Progenitor cell of endocrine pancreas (in vitro differentiated cells): ENCODE data around the gene DIPK2A. TPM values are rescaled to one million over a fixed set of nuclear protein-coding genes. Genes with fewer than 3 reads are reported as not detected.

Experiments used
- DNase-seq: peaks from one replicate; pipeline ENCODE4 v3.0.0; 2021; ENCODE audit warnings: low spot score; ENCODE audit not compliant: unreplicated experiment
- H3K27ac Mint-ChIP-seq: 2 replicates; pipeline ENCODE4 v1.8.0; 2021; ENCODE audit warnings: mild to moderate bottlenecking, moderate library complexity, mixed read lengths
- H3K27me3 Mint-ChIP-seq: 2 replicates; pipeline ENCODE4 v1.8.0; 2021; ENCODE audit warnings: mixed read lengths
- H3K36me3 Mint-ChIP-seq: 2 replicates; pipeline ENCODE4 v1.8.0; 2022; ENCODE audit warnings: mixed read lengths; ENCODE audit not compliant: insufficient read depth
- H3K4me1 Mint-ChIP-seq: 2 replicates; pipeline ENCODE4 v1.8.0; 2021; ENCODE audit warnings: low read depth, mixed read lengths
- H3K4me3 Mint-ChIP-seq: 2 replicates; pipeline ENCODE4 v1.8.0; 2021; ENCODE audit warnings: low read depth, mild to moderate bottlenecking, moderate library complexity, mixed read lengths
- H3K9me3 Mint-ChIP-seq: 2 replicates; pipeline ENCODE4 v1.8.0; 2021; ENCODE audit warnings: low read depth, mixed read lengths
- CTCF ChIP-seq: fragments of 200-600 bp; sonication (generic); IDR thresholded peaks from one replicate; pipeline ENCODE4 v1.5.0; 2021; ENCODE audit warnings: antibody characterized with exemption, mild to moderate bottlenecking; ENCODE audit not compliant: unreplicated experiment
- total RNA-seq: library from RNA; stranded (reverse); gene quantifications from 2 replicates; pipeline ENCODE4 v1.2.1, GENCODE V29; 2021

The DIPK2A gene
- total RNA-seq, 1 donor from 2014 or later: 37.0 TPM

- Mint-ChIP-seq H3K27ac (no peak overlapping the region), H3K4me3 (no peak overlapping the region), H3K36me3 (no peaks in the 10 kb centered on the region), H3K4me1 (peaks cover 4% of the 10 kb centered on the region), H3K27me3 (no peaks in the 10 kb centered on the region), H3K9me3 (peaks cover 12% of the 10 kb centered on the region)
- TF ChIP-seq CTCF: no peak
- no peak for DNase-seq
These were observed 16.5 kb upstream of the DIPK2A start for GRCh38 chr3:143955113-143955512.

GRCh38 chr3:143956838-143957237 lies 14.8 kb upstream of the DIPK2A start:
- no peaks in the 10 kb centered on the region for H3K36me3 Mint-ChIP-seq
- no peak overlapping the region for H3K4me3 Mint-ChIP-seq
- H3K9me3 Mint-ChIP-seq: peaks cover 12% of the 10 kb centered on the region
- no peak overlapping the region for H3K27ac Mint-ChIP-seq
- no peak for DNase-seq
- no peaks in the 10 kb centered on the region for H3K27me3 Mint-ChIP-seq
- peaks cover 4% of the 10 kb centered on the region for H3K4me1 Mint-ChIP-seq
- TF ChIP-seq CTCF: no peak

DNA sequence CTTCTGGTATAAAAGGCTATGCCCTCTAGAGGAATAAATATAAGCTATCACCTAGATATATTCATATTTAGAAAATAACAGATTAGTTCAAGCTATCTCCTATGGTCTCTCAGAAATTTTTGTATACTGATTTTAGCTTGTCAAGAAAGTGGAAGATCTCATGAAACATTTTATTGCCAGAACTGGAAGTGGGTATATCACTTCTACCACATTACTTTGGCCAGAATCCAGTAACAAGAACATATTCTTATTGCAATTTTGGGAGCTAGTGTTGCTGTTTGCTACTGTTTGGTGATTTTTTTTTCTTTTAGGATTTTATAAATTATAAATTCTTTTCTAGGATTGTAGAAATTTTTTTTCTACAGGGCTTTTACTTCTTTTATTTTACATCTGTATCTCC lies 14.2 kb upstream of the DIPK2A start:
- TF ChIP-seq CTCF: no peak
- peaks cover 4% of the 10 kb centered on the region for H3K4me1 Mint-ChIP-seq
- peaks cover 12% of the 10 kb centered on the region for H3K9me3 Mint-ChIP-seq
- H3K27ac Mint-ChIP-seq: no peak overlapping the region
- H3K4me3 Mint-ChIP-seq: no peak overlapping the region
- DNase-seq: no peak
- no peaks in the 10 kb centered on the region for H3K36me3 Mint-ChIP-seq
- H3K27me3 Mint-ChIP-seq: no peaks in the 10 kb centered on the region

DNA sequence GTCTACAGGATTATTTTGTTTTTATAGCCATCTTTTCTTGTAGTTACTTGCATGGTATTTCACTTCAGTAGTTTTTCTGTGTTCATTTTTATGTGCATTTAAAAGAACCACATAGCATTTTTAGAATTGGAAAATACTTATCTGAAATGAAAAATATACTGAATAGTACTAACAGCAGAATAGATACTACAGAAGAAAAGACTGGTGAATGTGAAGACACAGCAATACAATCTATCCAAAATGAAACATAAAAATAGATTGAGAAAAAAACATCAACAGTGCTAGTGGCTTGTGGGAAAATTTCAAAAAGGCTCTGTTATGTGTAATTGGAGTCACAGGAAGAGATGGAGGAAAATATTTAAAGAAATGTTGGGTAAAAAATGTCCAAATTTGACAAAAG lies 12.7 kb upstream of the DIPK2A start:
- peaks cover 4% of the 10 kb centered on the region for H3K4me1 Mint-ChIP-seq
- no peaks in the 10 kb centered on the region for H3K27me3 Mint-ChIP-seq
- H3K36me3 Mint-ChIP-seq: no peaks in the 10 kb centered on the region
- no peak overlapping the region for H3K4me3 Mint-ChIP-seq
- peaks cover 15% of the 10 kb centered on the region for H3K9me3 Mint-ChIP-seq
- H3K27ac Mint-ChIP-seq: no peak overlapping the region
- no peak for DNase-seq
- no peak for TF ChIP-seq CTCF

GRCh38 chr3:143961342-143961741 lies 10.3 kb upstream of the DIPK2A start:
- Mint-ChIP-seq H3K27ac (no peak overlapping the region), H3K4me1 (peaks cover 2% of the 10 kb centered on the region), H3K27me3 (no peaks in the 10 kb centered on the region), H3K9me3 (peaks cover 15% of the 10 kb centered on the region), H3K36me3 (no peaks in the 10 kb centered on the region), H3K4me3 (no peak overlapping the region)
- no peak for TF ChIP-seq CTCF
- DNase-seq: no peak

GRCh38 chr3:143963946-143964345 lies 7.7 kb upstream of the DIPK2A start:
- Mint-ChIP-seq H3K27me3 (no peaks in the 10 kb centered on the region), H3K36me3 (no peaks in the 10 kb centered on the region), H3K4me3 (no peak overlapping the region), H3K27ac (no peak overlapping the region), H3K9me3 (peaks cover 12% of the 10 kb centered on the region), H3K4me1 (no peaks in the 10 kb centered on the region)
- no peak for TF ChIP-seq CTCF
- DNase-seq: no peak
